ENCODE data around the gene SP2. TPM values are rescaled to one million over a fixed set of nuclear protein-coding genes. Genes with fewer than 3 reads are reported as not detected.

The SP2 gene
- polyA plus RNA-seq, 1 experiment = 5.9 TPM

DNA sequence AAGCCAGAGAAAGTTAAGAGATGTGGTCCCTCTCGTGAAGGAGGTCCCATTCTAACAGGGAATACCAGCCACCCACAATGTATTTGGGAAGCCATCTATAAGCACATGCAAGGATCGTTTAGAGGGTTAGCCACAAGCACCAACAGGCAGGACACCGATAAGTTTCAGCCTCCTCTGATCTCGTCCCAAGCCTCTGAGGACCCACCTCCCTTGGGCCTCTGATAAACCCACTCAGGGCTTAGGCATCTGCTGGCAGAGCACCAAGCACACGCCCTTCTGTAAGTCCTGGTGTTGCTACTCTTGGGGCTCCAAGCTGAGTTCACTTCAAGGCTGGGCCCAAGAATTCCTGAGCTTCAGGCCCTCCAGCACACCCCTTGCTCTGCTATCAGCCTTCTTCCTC lies 39.9 kb downstream of the SP2 start:
- Histone ChIP-seq H3K27me3 (ENCODE audit: control insufficient read depth, insufficient read depth, low read length) (no peaks in the 10 kb centered on the region), H3K4me3 (ENCODE audit: low read depth, low read length) (no peak overlapping the region), H3K36me3 (ENCODE audit: control insufficient read depth, insufficient read depth, low read length) (no peaks in the 10 kb centered on the region)
- DNase-seq (ENCODE audit: low read depth) = peak; percentile 24
- TF ChIP-seq, protein P1, sequence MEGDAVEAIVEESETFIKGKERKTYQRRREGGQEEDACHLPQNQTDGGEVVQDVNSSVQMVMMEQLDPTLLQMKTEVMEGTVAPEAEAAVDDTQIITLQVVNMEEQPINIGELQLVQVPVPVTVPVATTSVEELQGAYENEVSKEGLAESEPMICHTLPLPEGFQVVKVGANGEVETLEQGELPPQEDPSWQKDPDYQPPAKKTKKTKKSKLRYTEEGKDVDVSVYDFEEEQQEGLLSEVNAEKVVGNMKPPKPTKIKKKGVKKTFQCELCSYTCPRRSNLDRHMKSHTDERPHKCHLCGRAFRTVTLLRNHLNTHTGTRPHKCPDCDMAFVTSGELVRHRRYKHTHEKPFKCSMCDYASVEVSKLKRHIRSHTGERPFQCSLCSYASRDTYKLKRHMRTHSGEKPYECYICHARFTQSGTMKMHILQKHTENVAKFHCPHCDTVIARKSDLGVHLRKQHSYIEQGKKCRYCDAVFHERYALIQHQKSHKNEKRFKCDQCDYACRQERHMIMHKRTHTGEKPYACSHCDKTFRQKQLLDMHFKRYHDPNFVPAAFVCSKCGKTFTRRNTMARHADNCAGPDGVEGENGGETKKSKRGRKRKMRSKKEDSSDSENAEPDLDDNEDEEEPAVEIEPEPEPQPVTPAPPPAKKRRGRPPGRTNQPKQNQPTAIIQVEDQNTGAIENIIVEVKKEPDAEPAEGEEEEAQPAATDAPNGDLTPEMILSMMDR (IDR thresholded peaks at IDR 0.05; ENCODE audit: insufficient read depth, low read depth, low read length) = no peak
- CTCF ChIA-PET = interaction anchor here (1.0 to 7.8 kb wide), 2 partner anchors 13 to 35 kb away, joined by 3 to 58 read pairs; partner anchors contain the start of gene CDK5RAP3
- POLR2A ChIA-PET = interaction anchor here (1.0 kb wide), 1 partner anchor 35 kb away, joined by 5 read pairs; the partner anchor contains the start of gene CDK5RAP3

DNA sequence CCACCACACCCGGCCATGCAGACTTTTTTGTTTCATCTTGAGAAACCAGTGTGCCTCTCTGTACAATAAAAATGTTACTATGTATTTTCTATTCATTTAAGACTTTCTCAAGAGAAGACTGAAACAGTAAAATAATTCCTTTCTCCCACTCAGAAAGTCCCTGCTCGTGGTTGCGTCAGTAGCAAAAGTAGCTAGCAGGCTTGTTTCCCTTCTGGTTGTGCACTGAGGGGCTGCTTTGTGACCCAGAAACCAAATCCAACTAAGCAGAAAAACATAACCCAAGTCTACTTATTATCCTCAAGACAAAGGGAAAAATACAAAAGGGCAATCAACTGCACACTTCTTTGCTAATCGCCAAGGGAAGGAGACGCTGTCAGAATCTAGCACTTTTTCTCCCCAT lies 41.9 kb downstream of the SP2 start:
- H3K36me3 ChIP-seq (ENCODE audit: control insufficient read depth, insufficient read depth, low read length) = no peaks in the 10 kb centered on the region
- TF ChIP-seq, protein P1 (IDR thresholded peaks at IDR 0.05; ENCODE audit: insufficient read depth, low read depth, low read length) = no peak
- CTCF ChIA-PET = interaction anchor here (0.9 to 7.8 kb wide), 2 partner anchors 11 to 33 kb away, joined by 4 to 58 read pairs; partner anchors contain the start of gene CDK5RAP3
- no peaks in the 10 kb centered on the region for H3K27me3 ChIP-seq (ENCODE audit: control insufficient read depth, insufficient read depth, low read length)
- no peak for DNase-seq (ENCODE audit: low read depth)
- H3K4me3 ChIP-seq (ENCODE audit: low read depth, low read length) = no peak overlapping the region
- POLR2A ChIA-PET = no interaction called here

DNA sequence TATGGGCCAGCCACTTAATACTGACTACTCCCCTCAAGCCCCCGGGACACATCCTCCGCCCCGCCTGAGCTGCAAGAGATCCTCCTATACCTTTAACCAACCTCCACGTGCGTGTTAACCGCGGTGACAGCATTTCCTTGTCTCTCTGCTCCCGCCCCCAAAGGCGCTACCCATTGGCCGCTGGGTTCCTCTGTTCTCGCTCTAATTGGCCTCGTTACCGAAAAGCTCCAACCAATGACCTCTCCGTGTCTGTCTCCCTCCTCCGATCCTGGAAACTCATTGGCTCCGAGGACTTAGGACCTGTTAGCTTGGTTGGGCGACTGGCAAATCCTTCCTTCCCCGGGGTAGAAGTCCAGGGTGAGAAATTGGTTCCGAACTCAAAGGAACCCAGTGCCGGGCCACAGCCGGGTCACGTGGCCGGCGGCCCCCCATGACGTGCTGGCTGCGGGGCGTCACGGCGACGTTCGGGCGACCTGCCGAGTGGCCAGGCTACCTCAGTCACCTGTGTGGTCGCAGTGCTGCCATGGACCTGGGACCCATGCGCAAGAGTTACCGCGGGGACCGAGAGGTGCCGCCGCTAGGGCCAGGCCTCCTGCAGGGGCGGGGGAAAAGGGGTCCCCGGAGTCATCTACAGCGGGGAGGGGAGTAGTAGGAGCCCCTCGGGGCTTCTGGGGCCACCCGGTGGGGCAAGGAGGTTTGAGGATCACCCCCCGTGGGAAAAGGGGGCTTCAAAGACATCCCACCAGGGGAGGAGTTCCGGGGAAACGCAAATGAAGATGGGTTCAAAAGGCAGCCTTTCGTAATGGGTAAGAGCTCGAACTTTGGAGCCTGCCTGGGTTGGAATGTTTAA lies 45.4 kb downstream of the SP2 start, which contains the start of gene PNPO:
PNPO (plus strand) TSS at position 326 of the 850 bp plus-strand sequence; CDS start at position 431, 105 bp downstream.
- ChIA-PET POLR2A (interaction anchor here (0.6 kb wide), 2 partner anchors 29 to 61 kb away, joined by 3 to 11 read pairs; partner anchors contain the start of gene CDK5RAP3), CTCF (interaction anchor here (0.6 to 19.6 kb wide), 9 partner anchors 8 to 246 kb away, joined by 3 to 380 read pairs (median 6); partner anchors contain the start of genes CDK5RAP3 and SCRN2)
- DNase-seq (ENCODE audit: low read depth) = peak; percentile 93
- Histone ChIP-seq H3K27me3 (ENCODE audit: control insufficient read depth, insufficient read depth, low read length) (no peaks in the 10 kb centered on the region), H3K4me3 (ENCODE audit: low read depth, low read length) (peak within 1 kb of the TSS; percentile 87), H3K36me3 (ENCODE audit: control insufficient read depth, insufficient read depth, low read length) (peaks cover 3% of the 10 kb centered on the region)
- TF ChIP-seq, protein P1 (IDR thresholded peaks at IDR 0.05; ENCODE audit: insufficient read depth, low read depth, low read length) = 0 out of 2 replicates have a peak, but pooled peaks have one; percentile 7

DNA sequence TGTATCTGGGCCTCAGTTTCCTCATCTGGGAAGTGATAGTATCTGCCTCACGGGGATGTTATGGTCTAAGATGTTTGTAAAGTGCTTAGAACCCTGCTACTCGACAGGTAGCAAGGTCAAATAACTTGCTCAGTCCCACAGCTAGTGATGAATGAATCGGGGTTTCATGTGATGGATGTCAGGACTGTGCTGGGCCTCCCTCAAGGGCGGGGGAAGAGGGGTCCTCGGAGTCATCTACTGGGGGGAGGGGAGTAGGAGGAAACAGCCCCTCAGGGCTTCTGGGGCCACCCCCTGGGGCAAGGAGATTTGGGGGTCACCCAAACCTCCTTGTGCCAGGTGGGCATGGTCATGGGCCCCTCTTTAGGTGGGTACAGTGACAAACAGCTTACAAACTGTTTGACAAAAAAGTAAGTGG lies 46.1 kb downstream of the SP2 start:
- ChIA-PET CTCF (interaction anchor here (1.0 to 19.6 kb wide), 7 partner anchors 7 to 101 kb away, joined by 4 to 380 read pairs (median 6); partner anchors contain the start of genes CDK5RAP3 and SCRN2), POLR2A (interaction anchor here (0.6 kb wide), 1 partner anchor 61 kb away, joined by 11 read pairs; no protein-coding TSS in a partner anchor)
- peak overlapping the region; percentile 87 for H3K4me3 ChIP-seq (ENCODE audit: low read depth, low read length)
- H3K36me3 ChIP-seq (ENCODE audit: control insufficient read depth, insufficient read depth, low read length) = peaks cover 3% of the 10 kb centered on the region
- no peaks in the 10 kb centered on the region for H3K27me3 ChIP-seq (ENCODE audit: control insufficient read depth, insufficient read depth, low read length)
- no peak for DNase-seq (ENCODE audit: low read depth)
- TF ChIP-seq, protein P1 (IDR thresholded peaks at IDR 0.05; ENCODE audit: insufficient read depth, low read depth, low read length) = no peak

DNA sequence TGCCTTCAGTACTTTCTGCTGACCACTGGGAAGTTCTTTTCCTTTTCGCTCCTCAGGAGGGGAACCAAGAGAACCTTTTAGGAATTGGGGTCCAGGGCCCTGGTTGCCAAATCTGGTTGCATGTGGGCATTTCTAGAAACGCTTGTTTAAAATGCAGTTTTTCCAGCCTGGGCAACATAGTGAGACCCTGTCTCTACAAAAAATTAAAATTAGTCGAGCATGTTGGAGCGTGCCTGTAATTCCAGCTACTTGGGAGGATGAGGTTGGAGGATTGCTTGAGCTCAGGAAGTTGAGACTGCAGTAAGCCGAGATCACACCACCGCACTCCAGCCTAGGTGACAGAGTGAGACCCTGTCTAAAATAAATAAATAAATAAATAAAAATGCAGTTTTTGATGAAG lies 46.5 kb downstream of the SP2 start:
- ChIA-PET POLR2A (interaction anchor here (0.6 kb wide), 1 partner anchor 38 kb away, joined by 4 read pairs; no protein-coding TSS in a partner anchor), CTCF (interaction anchor here (1.1 to 19.6 kb wide), 6 partner anchors 7 to 99 kb away, joined by 4 to 380 read pairs (median 32); partner anchors contain the start of gene CDK5RAP3)
- peaks cover 3% of the 10 kb centered on the region for H3K36me3 ChIP-seq (ENCODE audit: control insufficient read depth, insufficient read depth, low read length)
- TF ChIP-seq, protein P1 (IDR thresholded peaks at IDR 0.05; ENCODE audit: insufficient read depth, low read depth, low read length) = no peak
- H3K4me3 ChIP-seq (ENCODE audit: low read depth, low read length) = peak overlapping the region; percentile 87
- H3K27me3 ChIP-seq (ENCODE audit: control insufficient read depth, insufficient read depth, low read length) = no peaks in the 10 kb centered on the region
- DNase-seq (ENCODE audit: low read depth) = no peak

Measured in BJ (cell line).